Skeletal muscle cell (primary cell): ENCODE measurements around the gene CDK5RAP2.
"Not testable (repeated sequence)": the region's sequence is repeated elsewhere in the genome, so short reads cannot be mapped to it uniquely, and the experiment has no call there.

ENCODE experiments used
- DNase-seq: peaks from one replicate; pipeline ENCODE4 v3.0.0-alpha.2; 2010; ENCODE audit warnings: low read depth
- H3K4me3 ChIP-seq: 2 replicates; pipeline ENCODE4 v1.5.1; 2011; ENCODE audit warnings: low read depth, mild to moderate bottlenecking, control low read depth, low read length, moderate library complexity

CDK5RAP2 gene

GRCh38 chr9:120580051-120580896 lies at the start of gene CDK5RAP2:
CDK5RAP2 (minus strand) TSS chr9:120580167; CDS start chr9:120579978, 189 bp downstream.
- peak; percentile 93 for DNase-seq
- peak within 1 kb of the TSS; percentile 97 for H3K4me3 ChIP-seq

GRCh38 chr9:120628925-120629497 lies 49.0 kb upstream of the CDK5RAP2 start:
- not testable (repeated sequence) for H3K4me3 ChIP-seq, DNase-seq

- no peak for DNase-seq
- H3K4me3 ChIP-seq = no peak overlapping the region
Measured at GRCh38 chr9:120628207-120628924, 48.4 kb upstream of the CDK5RAP2 start.

GRCh38 chr9:120627073-120627472 lies 47.1 kb upstream of the CDK5RAP2 start:
- DNase-seq = no peak
- H3K4me3 ChIP-seq = no peak overlapping the region

- H3K4me3 ChIP-seq = no peak overlapping the region
- no peak for DNase-seq
Measured at GRCh38 chr9:120626512-120626911, 46.5 kb upstream of the CDK5RAP2 start.

- no peak overlapping the region for H3K4me3 ChIP-seq
- DNase-seq = no peak
Measured at GRCh38 chr9:120625222-120625621, 45.3 kb upstream of the CDK5RAP2 start.

DNA sequence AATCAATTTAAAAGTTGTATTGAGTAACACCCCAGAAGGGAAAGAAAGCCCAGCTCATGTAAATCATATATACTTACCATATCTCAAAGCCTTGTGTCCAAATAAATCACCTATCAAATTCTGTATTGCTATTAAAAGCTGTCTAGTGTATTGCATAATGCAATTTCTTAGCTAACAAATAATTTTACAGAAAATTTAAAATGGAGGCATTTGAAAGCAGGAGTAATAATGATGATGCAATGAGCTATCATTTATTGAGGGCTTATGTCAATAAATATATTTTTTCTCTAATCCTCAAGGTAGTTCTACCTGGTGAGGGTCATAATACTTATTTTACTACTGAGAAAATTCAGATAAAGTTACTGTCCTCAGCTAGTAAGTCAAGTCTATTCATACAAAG lies 42.8 kb upstream of the CDK5RAP2 start:
- no peak overlapping the region for H3K4me3 ChIP-seq
- DNase-seq = no peak

DNA sequence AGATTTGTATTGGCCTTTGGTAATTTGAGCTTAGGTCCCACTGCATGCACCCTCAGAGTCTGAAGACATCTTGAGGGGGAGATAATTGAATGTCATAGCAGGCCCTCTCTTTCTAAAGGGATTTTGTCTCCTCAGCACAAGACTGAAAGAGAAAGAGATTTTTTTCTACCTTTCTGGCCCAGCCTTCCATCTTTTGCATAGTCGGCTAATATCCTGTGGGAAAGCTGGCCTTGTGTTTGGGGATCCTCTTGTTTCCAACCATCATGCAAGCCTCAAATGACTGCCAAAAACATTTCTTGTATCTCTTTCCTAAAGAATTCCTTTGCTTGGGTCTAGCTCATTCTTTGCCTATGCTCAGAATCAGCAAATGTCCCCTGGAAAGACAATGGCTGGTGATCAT lies 42.0 kb upstream of the CDK5RAP2 start:
- H3K4me3 ChIP-seq = no peak overlapping the region
- DNase-seq = no peak

- no peak for DNase-seq
- H3K4me3 ChIP-seq = no peak overlapping the region
Measured at GRCh38 chr9:120619751-120620655, 40.0 kb upstream of the CDK5RAP2 start.

GRCh38 chr9:120616966-120617935 lies 37.3 kb upstream of the CDK5RAP2 start:
- no peak overlapping the region for H3K4me3 ChIP-seq
- no peak for DNase-seq

DNA sequence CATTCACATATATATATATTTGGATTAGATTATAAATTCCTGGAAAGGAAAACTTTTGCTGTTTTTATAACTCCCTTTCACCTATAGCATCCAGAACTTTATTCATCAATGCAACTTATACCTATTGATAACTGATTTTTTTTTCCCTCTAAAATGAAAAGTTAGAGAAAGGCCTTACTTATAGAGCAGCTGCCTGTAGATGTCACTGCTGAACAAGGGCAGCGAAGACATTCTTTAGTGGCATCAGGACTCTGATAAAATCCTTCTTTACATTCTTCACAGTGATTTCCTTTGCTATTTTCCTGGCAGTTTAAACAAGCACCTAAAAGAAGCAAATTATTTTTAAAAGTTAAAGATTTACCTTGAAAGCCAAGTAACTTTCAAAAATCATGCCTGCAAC lies 32.3 kb upstream of the CDK5RAP2 start:
- no peak overlapping the region for H3K4me3 ChIP-seq
- DNase-seq = no peak

- H3K4me3 ChIP-seq = no peak overlapping the region
- DNase-seq = no peak
Measured at GRCh38 chr9:120611690-120612068, 31.7 kb upstream of the CDK5RAP2 start.

GRCh38 chr9:120610975-120611689 lies 31.2 kb upstream of the CDK5RAP2 start:
- DNase-seq = no peak
- no peak overlapping the region for H3K4me3 ChIP-seq

DNA sequence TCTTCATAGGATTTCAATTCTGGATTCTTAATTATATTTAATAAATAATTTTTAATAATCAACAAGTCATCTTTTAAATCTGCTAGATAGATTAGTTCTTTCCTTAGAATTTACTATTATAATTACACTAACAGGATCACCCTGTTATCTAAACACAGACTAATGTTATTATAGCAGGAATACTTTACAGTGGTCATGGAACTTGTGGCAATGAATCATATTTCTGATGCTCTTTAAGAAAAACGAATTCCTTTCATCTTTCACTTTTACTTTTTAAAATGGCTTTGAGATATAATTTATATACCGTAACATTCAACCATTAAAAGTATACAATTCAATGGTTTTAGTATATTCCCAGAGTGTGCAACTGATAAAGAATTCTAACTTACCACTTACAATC lies 29.7 kb upstream of the CDK5RAP2 start:
- DNase-seq = no peak
- H3K4me3 ChIP-seq = no peak overlapping the region

- no peak for DNase-seq
- no peak overlapping the region for H3K4me3 ChIP-seq
Measured at GRCh38 chr9:120608421-120608820, 28.5 kb upstream of the CDK5RAP2 start.

GRCh38 chr9:120603591-120603990 lies 23.6 kb upstream of the CDK5RAP2 start:
- H3K4me3 ChIP-seq = no peak overlapping the region
- no peak for DNase-seq

- no peak for DNase-seq
Measured at GRCh38 chr9:120603010-120603409, 23.0 kb upstream of the CDK5RAP2 start.

GRCh38 chr9:120593955-120594277 lies 13.9 kb upstream of the CDK5RAP2 start:
- DNase-seq = no peak
- H3K4me3 ChIP-seq = no peak overlapping the region

More at GRCh38 chr9:120603010-120603409, 23.0 kb upstream of the CDK5RAP2 start:
- no peak overlapping the region for H3K4me3 ChIP-seq
